HepG2 (cell line): ENCODE data around the gene LRRC42. TPM values are rescaled to one million over a fixed set of nuclear protein-coding genes. Genes with fewer than 3 reads are reported as not detected.

Experiments
- ATAC-seq: fragments of 200-7000 bp; cut with Tn5 transposase; 3 replicates; pipeline ENCODE4 v1.9.1; 2020; ENCODE audit warnings: mild to moderate bottlenecking, moderate library complexity
- BruUV-seq: library from RNA; stranded (reverse); fragments of 400-500 nt; replicated peaks from 2 replicates; lab custom pipeline; 2021; lab: Mats Ljungman, UMichigan
- CTCF ChIA-PET: fragments of 300-600 bp; formaldehyde crosslinking; extraction: SDS; loops from one replicate; lab custom pipeline; 2021; ENCODE audit warnings: low total read pairs, inconsistent platforms, low intra/inter-chr PET ratio; lab: Yijun Ruan, JAX
- POLR2A ChIA-PET: fragments of 350-600 bp; sonication (Branson Sonifier 250); formaldehyde crosslinking; loops from one replicate; lab custom pipeline; 2020; ENCODE audit warnings: antibody characterized with exemption, inconsistent platforms; lab: Yijun Ruan, JAX
- DNase-seq: peaks from one replicate; pipeline ENCODE4 v3.0.0-alpha.2; 2015; ENCODE audit warnings: low spot score
- FAIRE-seq: peaks from 3 replicates; lab custom pipeline; 2011; peaks lifted over from hg19 to GRCh38; lab: Jason Lieb, UNC
- H2AFZ ChIP-seq: one replicate; pipeline ENCODE4 v1.6.1; 2011; ENCODE audit warnings: low read length, inconsistent platforms
- H3K27ac ChIP-seq: fragments of 300-600 bp; 3 replicates; pipeline ENCODE4 v1.8.0; 2011; ENCODE audit warnings: mixed run types, mild to moderate bottlenecking, mixed read lengths, low read length, inconsistent platforms; ENCODE audit not compliant: insufficient read depth; ENCODE audit errors: extremely low read length
- H3K27me3 ChIP-seq, 2 experiments: fragments of 200-600 bp in 1 of 2; 2 replicates in 1 of 2; 3 replicates in 1 of 2; pipeline versions ENCODE4 v1.6.0 to v1.8.0; 2011; ENCODE audit warnings: low read length in 2 of 2, mild to moderate bottlenecking in 2 of 2, moderate library complexity in 2 of 2, inconsistent platforms in 1 of 2; ENCODE audit not compliant: insufficient read depth in 2 of 2, control insufficient read depth in 1 of 2
- H3K36me3 ChIP-seq, 2 experiments: fragments of 200-600 bp in 1 of 2; replicated peaks in 1 of 2; 2 replicates in 1 of 2; 3 replicates in 1 of 2; pipeline versions ENCODE4 v1.5.1 to v1.8.0; 2011; ENCODE audit warnings: low read length in 2 of 2, inconsistent platforms in 1 of 2; ENCODE audit not compliant: insufficient read depth in 2 of 2, control insufficient read depth in 1 of 2
- H3K4me1 ChIP-seq: 2 replicates; pipeline ENCODE4 v1.5.1; 2012; ENCODE audit warnings: low read length, inconsistent platforms; ENCODE audit not compliant: insufficient read depth
- H3K4me2 ChIP-seq: 2 replicates; pipeline ENCODE4 v1.6.0; 2011; ENCODE audit warnings: low read depth, low read length, inconsistent platforms
- H3K4me3 ChIP-seq, 3 experiments: fragments of 200-600 bp in 1 of 3; sonication (generic), shearing (Covaris generic) in 1 of 3; replicated peaks in 1 of 3; 2 replicates each; pipeline ENCODE4 v1.5.1; 2011 to 2016; ENCODE audit warnings: low read length in 3 of 3, inconsistent platforms in 2 of 3, low read depth in 2 of 3, mild to moderate bottlenecking in 2 of 3, control low read depth in 1 of 3, mixed read lengths in 1 of 3; ENCODE audit not compliant: insufficient read depth in 1 of 3
- H3K79me2 ChIP-seq: one replicate; pipeline ENCODE4 v1.6.1; 2011; ENCODE audit warnings: low read length, inconsistent platforms; ENCODE audit not compliant: insufficient read depth
- H3K9ac ChIP-seq: 2 replicates; pipeline ENCODE4 v1.6.0; 2011; ENCODE audit warnings: mild to moderate bottlenecking, low read depth, low read length, inconsistent platforms; ENCODE audit not compliant: insufficient read depth
- H3K9me3 ChIP-seq: 2 replicates; pipeline ENCODE4 v1.5.1; 2012; ENCODE audit warnings: mild to moderate bottlenecking, low read length
- H4K20me1 ChIP-seq: 2 replicates; pipeline ENCODE4 v1.6.0; 2011; ENCODE audit warnings: inconsistent platforms, mild to moderate bottlenecking, low read length, moderate library complexity; ENCODE audit not compliant: insufficient read depth
- FOSL2 ChIP-seq: sonication (generic); formaldehyde crosslinking; IDR thresholded peaks from 2 replicates; pipeline ENCODE4 v1.4.0; 2020; ENCODE audit warnings: missing genetic modification reagents
- GFI1 ChIP-seq: sonication (generic); formaldehyde crosslinking; IDR thresholded peaks from 2 replicates; pipeline ENCODE4 v1.5.0; 2020; ENCODE audit warnings: missing genetic modification reagents, mild to moderate bottlenecking, borderline replicate concordance
- GPN1 ChIP-seq: sonication (generic); formaldehyde crosslinking; IDR thresholded peaks from 2 replicates; pipeline ENCODE4 v1.5.1; 2020; ENCODE audit warnings: missing genetic modification reagents, borderline replicate concordance
- HMG20B ChIP-seq: conservative IDR thresholded peaks from 2 replicates; pipeline ENCODE4 v1.6.1; 2016; ENCODE audit warnings: missing genetic modification reagents, missing compliant biosample characterization
- HNF4A ChIP-seq: sonication (generic); formaldehyde crosslinking; IDR thresholded peaks from 2 replicates; pipeline ENCODE4 v1.4.0; 2020; ENCODE audit warnings: missing genetic modification reagents
- HNRNPL ChIP-seq: fragments of 200-400 bp; formaldehyde crosslinking; IDR thresholded peaks from 2 replicates; pipeline ENCODE4 v1.6.1; 2017; ENCODE audit warnings: mild to moderate bottlenecking, low read depth, low read length
- MED1 ChIP-seq: sonication (generic); formaldehyde crosslinking; IDR thresholded peaks from 2 replicates; pipeline ENCODE4 v1.4.0; 2020; ENCODE audit warnings: missing genetic modification reagents
- RARA ChIP-seq: IDR thresholded peaks from 2 replicates; pipeline ENCODE4 v1.6.1; 2016; ENCODE audit warnings: missing genetic modification reagents, missing compliant biosample characterization
- RBAK ChIP-seq: sonication (generic); formaldehyde crosslinking; IDR thresholded peaks from 2 replicates; pipeline ENCODE4 v1.5.1; 2020; ENCODE audit warnings: mild to moderate bottlenecking, missing genetic modification reagents
- SALL1 ChIP-seq: sonication (generic); formaldehyde crosslinking; IDR thresholded peaks from 2 replicates; pipeline ENCODE4 v1.8.0; 2022; ENCODE audit warnings: mild to moderate bottlenecking, missing genetic modification reagents
- SKI ChIP-seq: fragments of 450-650 bp; IDR thresholded peaks from one replicate; pipeline ENCODE4 v1.6.1; 2018; ENCODE audit warnings: mild to moderate bottlenecking; ENCODE audit not compliant: partially characterized antibody
- TFAP4 ChIP-seq: sonication (generic); IDR thresholded peaks from 2 replicates; pipeline ENCODE4 v1.6.1; 2016; ENCODE audit warnings: low read depth, borderline replicate concordance
- THRA ChIP-seq: sonication (generic); formaldehyde crosslinking; IDR thresholded peaks from 2 replicates; pipeline ENCODE4 v1.4.0; 2020; ENCODE audit warnings: missing genetic modification reagents, borderline replicate concordance
- ZFX ChIP-seq: sonication (generic); formaldehyde crosslinking; IDR thresholded peaks from 2 replicates; pipeline ENCODE4 v1.4.0; 2020; ENCODE audit warnings: mild to moderate bottlenecking, low read depth, missing genetic modification reagents, moderate library complexity
- ZNF367 ChIP-seq: sonication (generic); formaldehyde crosslinking; IDR thresholded peaks from 2 replicates; pipeline ENCODE4 v1.4.0; 2020; ENCODE audit warnings: missing genetic modification reagents, borderline replicate concordance
- ZNF460 ChIP-seq: sonication (generic); formaldehyde crosslinking; IDR thresholded peaks from 2 replicates; pipeline ENCODE4 v1.5.1; 2020; ENCODE audit warnings: missing genetic modification reagents, mild to moderate bottlenecking, borderline replicate concordance
- ZNF777 ChIP-seq: sonication (generic); formaldehyde crosslinking; IDR thresholded peaks from 2 replicates; pipeline ENCODE4 v1.4.0; 2020; ENCODE audit warnings: missing genetic modification reagents
- ZNF790 ChIP-seq: sonication (generic); formaldehyde crosslinking; IDR thresholded peaks from 2 replicates; pipeline ENCODE4 v1.8.0; 2022; ENCODE audit warnings: missing genetic modification reagents, mild to moderate bottlenecking, borderline replicate concordance
- WGBS: methylation state at CpG from one replicate; pipeline ENCODE4 v1.1.6; 2017; ENCODE audit warnings: low lambda C conversion rate; 5-methylcytosine and 5-hydroxymethylcytosine counted together
- in situ Hi-C: cut with HindIII; loops from 2 replicates; pipeline ENCODE4 v1.10.0; 2017; ENCODE audit warnings: low pct_unique_long_range_greater_than_20kb; ENCODE audit not compliant: extremely low pct_ligation_motif_present
- intact Hi-C: fragments of 100-400 bp; cut with micrococcal nuclease; formaldehyde crosslinking; loops from one replicate; pipeline ENCODE4 v1.10.0; 2022; ENCODE audit not compliant: unreplicated experiment
- polyA plus RNA-seq, 8 experiments: library from polyadenylated mRNA; depleted of rRNA in 3 of 8; stranded (reverse) in 7 of 8; unstranded in 1 of 8; fragments of >200 nt; fragmentation: Illumina TruSeq in 4 of 8; extraction: Trizol in 4 of 8; gene quantifications; 2 replicates each; pipeline versions ENCODE4 v1.2.1 to v1.2.3, GENCODE V29; 2011 to 2016; ENCODE audit warnings: low read depth in 4 of 8, missing spikeins in 1 of 8, mixed read lengths in 1 of 8; ENCODE audit not compliant: insufficient read depth in 1 of 8
- total RNA-seq, 5 experiments: library from RNA; depleted of rRNA; stranded (reverse); fragments of >200 nt; fragmentation: Illumina TruSeq; extraction: Trizol; gene quantifications; 2 replicates each; pipeline ENCODE4 v1.2.3, GENCODE V29; 2016; ENCODE audit warnings: low read depth in 1 of 5
- TF ChIP-seq, protein P1 (sequence below): sonication (generic); formaldehyde crosslinking; conservative IDR thresholded peaks from 2 replicates; pipeline ENCODE4 v1.8.1; 2023; ENCODE audit warnings: missing genetic modification reagents
- TF ChIP-seq, protein P2 (sequence below): sonication (generic); formaldehyde crosslinking; IDR thresholded peaks from 2 replicates; pipeline ENCODE4 v1.4.0; 2020; ENCODE audit warnings: missing genetic modification reagents, low read depth, mild to moderate bottlenecking, borderline replicate concordance

The LRRC42 gene
- total and polyA plus RNA-seq, 2 of the 13 experiments (the other 11 are each of a cell fraction or from before 2014, with no cell fraction given): 30.6 to 43.6 TPM

- no TSS peak for BruUV-seq
- DNase-seq: peak; percentile 82
- Histone ChIP-seq H3K4me3 (no peak overlapping the region), H3K4me1 (peaks cover 47% of the 10 kb centered on the region), H3K9ac (no peak overlapping the region; the same call in 1 of the 2 replicates), H4K20me1 (no peaks in the 10 kb centered on the region), H3K36me3 (no peaks in the 10 kb centered on the region), H3K27me3 (no peaks in the 10 kb centered on the region), H3K27ac (no peak overlapping the region), H3K9me3 (no peaks in the 10 kb centered on the region), H2AFZ (peak overlapping the region; percentile 9), H3K79me2 (no peaks in the 10 kb centered on the region), H3K4me2 (peak overlapping the region; percentile 36)
- WGBS: 40% methylated on average over 6 of the region's 6 CpGs
- intact Hi-C loops (no loop called here), in situ Hi-C loops (no loop called here)
- ATAC-seq: peak; percentile 76
- CTCF ChIA-PET: no interaction called here
- POLR2A ChIA-PET: interaction anchor here (2.9 kb wide), 1 partner anchor 36 kb away, joined by 15 read pairs; the partner anchor contains the start of gene LDLRAD1
- peak; percentile 66 for FAIRE-seq
- no peak for TF ChIP-seq GPN1
- 0 out of 2 replicates have a peak, but pooled peaks have one; percentile 7 for TF ChIP-seq FOSL2
- 0 out of 2 replicates have a peak, but pooled peaks have one; percentile 16 for TF ChIP-seq HNF4A
- TF ChIP-seq RBAK (CRISPR knock-in tag): no peak
- TF ChIP-seq, protein P1, sequence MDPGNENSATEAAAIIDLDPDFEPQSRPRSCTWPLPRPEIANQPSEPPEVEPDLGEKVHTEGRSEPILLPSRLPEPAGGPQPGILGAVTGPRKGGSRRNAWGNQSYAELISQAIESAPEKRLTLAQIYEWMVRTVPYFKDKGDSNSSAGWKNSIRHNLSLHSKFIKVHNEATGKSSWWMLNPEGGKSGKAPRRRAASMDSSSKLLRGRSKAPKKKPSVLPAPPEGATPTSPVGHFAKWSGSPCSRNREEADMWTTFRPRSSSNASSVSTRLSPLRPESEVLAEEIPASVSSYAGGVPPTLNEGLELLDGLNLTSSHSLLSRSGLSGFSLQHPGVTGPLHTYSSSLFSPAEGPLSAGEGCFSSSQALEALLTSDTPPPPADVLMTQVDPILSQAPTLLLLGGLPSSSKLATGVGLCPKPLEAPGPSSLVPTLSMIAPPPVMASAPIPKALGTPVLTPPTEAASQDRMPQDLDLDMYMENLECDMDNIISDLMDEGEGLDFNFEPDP: no peak
- TF ChIP-seq, protein P2, sequence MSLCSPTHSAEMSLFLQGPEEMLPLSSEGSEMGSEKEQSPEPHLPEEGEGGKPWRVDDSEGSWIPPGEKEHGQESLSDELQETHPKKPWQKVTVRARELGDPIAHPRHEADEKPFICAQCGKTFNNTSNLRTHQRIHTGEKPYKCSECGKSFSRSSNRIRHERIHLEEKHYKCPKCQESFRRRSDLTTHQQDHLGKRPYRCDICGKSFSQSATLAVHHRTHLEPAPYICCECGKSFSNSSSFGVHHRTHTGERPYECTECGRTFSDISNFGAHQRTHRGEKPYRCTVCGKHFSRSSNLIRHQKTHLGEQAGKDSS: peak; percentile 98; the same call in 1 of the 2 replicates
- TF ChIP-seq ZNF367 (CRISPR knock-in tag): no peak
- TF ChIP-seq ZFX: peak; percentile 22; the same call in 1 of the 2 replicates
- TF ChIP-seq ZNF777 (CRISPR knock-in tag): no peak
- TF ChIP-seq THRA (CRISPR knock-in tag): peak; percentile 30; the same call in 1 of the 2 replicates
- 0 out of 2 replicates have a peak, but pooled peaks have one; percentile 24 for TF ChIP-seq MED1 (CRISPR knock-in tag)
- peak; percentile 24; the same call in 1 of the 2 replicates for TF ChIP-seq TFAP4
- TF ChIP-seq ZNF460 (CRISPR knock-in tag): no peak
- TF ChIP-seq HNRNPL: no peak
- peak; percentile 62 for TF ChIP-seq SKI
- 0 out of 2 replicates have a peak, but pooled peaks have one; percentile 26 for TF ChIP-seq HMG20B (CRISPR knock-in tag)
- TF ChIP-seq ZNF790 (CRISPR knock-in tag): no peak
- peak; percentile 25; the same call in 1 of the 2 replicates for TF ChIP-seq SALL1
- TF ChIP-seq RARA (CRISPR knock-in tag): peak; percentile 47
- peak; percentile 88 for TF ChIP-seq GFI1 (CRISPR knock-in tag)
Observed at GRCh38 chr1:53981220-53981619, 35.1 kb downstream of the LRRC42 start.
